ENCODE results near the gene YWHAE. TPM values are rescaled to one million over a fixed set of nuclear protein-coding genes. Genes with fewer than 3 reads are reported as not detected.

Gene YWHAE
- total and polyA plus RNA-seq, 2 experiments from 2014 or later = 339 to 566 TPM

DNA sequence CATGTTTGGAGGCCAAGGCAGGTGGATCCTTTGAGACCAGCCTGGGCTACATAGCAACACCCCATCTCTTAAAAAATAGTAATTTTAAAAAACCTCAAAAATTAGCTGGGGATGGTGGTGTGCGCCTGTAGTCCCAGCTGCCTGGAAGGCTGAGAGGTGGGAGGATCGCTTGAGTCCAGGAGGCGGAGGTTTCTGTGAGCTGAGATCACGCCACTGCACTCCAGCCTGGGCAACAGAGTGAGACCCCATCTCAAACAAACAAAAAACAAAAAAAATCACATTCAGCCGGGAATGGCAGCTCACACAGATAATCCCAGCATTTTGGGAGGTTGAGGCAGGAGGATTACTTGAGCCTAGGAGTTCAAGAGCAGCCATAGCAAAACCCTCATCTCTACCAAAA, 16.4 kb upstream of the YWHAE start:
- no peaks in the 10 kb centered on the region for H4K20me1 ChIP-seq (ENCODE audit: insufficient read depth, poor library complexity, severe bottlenecking)
- H3K4me2 ChIP-seq = no peak overlapping the region
- no peaks in the 10 kb centered on the region for H3K9me2 ChIP-seq (replicated peaks; ENCODE audit: insufficient read depth)
- no peak overlapping the region for H3K27ac ChIP-seq
- H3K36me3 ChIP-seq (replicated peaks; ENCODE audit: insufficient read depth, low read depth) = no peaks in the 10 kb centered on the region
- 97% methylated on average over 5 of the region's 5 CpGs for WGBS (ENCODE audit: low lambda C conversion rate, missing lambda C conversion rate)
- H3K27me3 ChIP-seq = no peaks in the 10 kb centered on the region
- H3K79me2 ChIP-seq = no peaks in the 10 kb centered on the region
- H3K9me3 ChIP-seq (ENCODE audit: low read depth) = no peaks in the 10 kb centered on the region
- DNase-seq (ENCODE audit: low spot score) = no peak
- no peak overlapping the region for H3K4me3 ChIP-seq
- no peaks in the 10 kb centered on the region for H3K4me1 ChIP-seq (ENCODE audit: insufficient read depth)
- no peak for TF ChIP-seq EZH2phosphoT487 (IDR thresholded peaks at IDR 0.05; ENCODE audit: low read depth, severe bottlenecking, unreplicated experiment)
- TF ChIP-seq EZH2 (IDR thresholded peaks at IDR 0.05; ENCODE audit: borderline replicate concordance) = no peak
- TF ChIP-seq, protein P1, sequence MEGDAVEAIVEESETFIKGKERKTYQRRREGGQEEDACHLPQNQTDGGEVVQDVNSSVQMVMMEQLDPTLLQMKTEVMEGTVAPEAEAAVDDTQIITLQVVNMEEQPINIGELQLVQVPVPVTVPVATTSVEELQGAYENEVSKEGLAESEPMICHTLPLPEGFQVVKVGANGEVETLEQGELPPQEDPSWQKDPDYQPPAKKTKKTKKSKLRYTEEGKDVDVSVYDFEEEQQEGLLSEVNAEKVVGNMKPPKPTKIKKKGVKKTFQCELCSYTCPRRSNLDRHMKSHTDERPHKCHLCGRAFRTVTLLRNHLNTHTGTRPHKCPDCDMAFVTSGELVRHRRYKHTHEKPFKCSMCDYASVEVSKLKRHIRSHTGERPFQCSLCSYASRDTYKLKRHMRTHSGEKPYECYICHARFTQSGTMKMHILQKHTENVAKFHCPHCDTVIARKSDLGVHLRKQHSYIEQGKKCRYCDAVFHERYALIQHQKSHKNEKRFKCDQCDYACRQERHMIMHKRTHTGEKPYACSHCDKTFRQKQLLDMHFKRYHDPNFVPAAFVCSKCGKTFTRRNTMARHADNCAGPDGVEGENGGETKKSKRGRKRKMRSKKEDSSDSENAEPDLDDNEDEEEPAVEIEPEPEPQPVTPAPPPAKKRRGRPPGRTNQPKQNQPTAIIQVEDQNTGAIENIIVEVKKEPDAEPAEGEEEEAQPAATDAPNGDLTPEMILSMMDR (IDR thresholded peaks at IDR 0.05; ENCODE audit: poor library complexity) = no peak
- no peak overlapping the region for H2AFZ ChIP-seq

DNA sequence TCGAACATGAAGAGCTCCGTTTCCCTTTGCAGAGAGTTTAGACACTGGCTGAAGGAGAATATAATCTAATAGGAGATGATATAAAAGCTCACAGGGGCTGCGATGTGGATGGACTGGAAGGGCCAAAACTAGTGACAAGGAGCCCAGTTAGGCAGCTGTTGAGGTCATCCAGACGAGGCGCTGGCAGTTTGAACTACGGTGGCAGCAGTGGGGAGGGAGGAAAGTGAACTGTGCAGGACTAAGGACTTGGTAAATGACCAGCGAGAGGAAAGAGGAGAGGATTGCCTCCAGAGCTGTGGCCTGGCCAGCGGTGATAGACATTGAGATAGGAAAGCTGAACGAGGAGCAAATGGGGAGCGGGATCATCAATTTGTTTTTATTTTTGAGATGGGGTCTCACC, 14.6 kb upstream of the YWHAE start:
- Histone ChIP-seq H3K9me2 (replicated peaks; ENCODE audit: insufficient read depth) (no peaks in the 10 kb centered on the region), H3K36me3 (replicated peaks; ENCODE audit: insufficient read depth, low read depth) (no peaks in the 10 kb centered on the region), H3K27me3 (no peaks in the 10 kb centered on the region), H3K4me3 (no peak overlapping the region), H3K79me2 (no peaks in the 10 kb centered on the region), H3K4me1 (ENCODE audit: insufficient read depth) (no peaks in the 10 kb centered on the region), H2AFZ (no peak overlapping the region), H3K4me2 (no peak overlapping the region), H3K9me3 (ENCODE audit: low read depth) (no peaks in the 10 kb centered on the region), H3K27ac (no peak overlapping the region), H4K20me1 (ENCODE audit: insufficient read depth, poor library complexity, severe bottlenecking) (no peaks in the 10 kb centered on the region)
- WGBS (ENCODE audit: low lambda C conversion rate, missing lambda C conversion rate) = 84% methylated on average over 10 of the region's 10 CpGs
- no peak for TF ChIP-seq EZH2 (IDR thresholded peaks at IDR 0.05; ENCODE audit: borderline replicate concordance)
- TF ChIP-seq, protein P1 (IDR thresholded peaks at IDR 0.05; ENCODE audit: poor library complexity) = no peak
- no peak for TF ChIP-seq EZH2phosphoT487 (IDR thresholded peaks at IDR 0.05; ENCODE audit: low read depth, severe bottlenecking, unreplicated experiment)
- DNase-seq (ENCODE audit: low spot score) = no peak

DNA sequence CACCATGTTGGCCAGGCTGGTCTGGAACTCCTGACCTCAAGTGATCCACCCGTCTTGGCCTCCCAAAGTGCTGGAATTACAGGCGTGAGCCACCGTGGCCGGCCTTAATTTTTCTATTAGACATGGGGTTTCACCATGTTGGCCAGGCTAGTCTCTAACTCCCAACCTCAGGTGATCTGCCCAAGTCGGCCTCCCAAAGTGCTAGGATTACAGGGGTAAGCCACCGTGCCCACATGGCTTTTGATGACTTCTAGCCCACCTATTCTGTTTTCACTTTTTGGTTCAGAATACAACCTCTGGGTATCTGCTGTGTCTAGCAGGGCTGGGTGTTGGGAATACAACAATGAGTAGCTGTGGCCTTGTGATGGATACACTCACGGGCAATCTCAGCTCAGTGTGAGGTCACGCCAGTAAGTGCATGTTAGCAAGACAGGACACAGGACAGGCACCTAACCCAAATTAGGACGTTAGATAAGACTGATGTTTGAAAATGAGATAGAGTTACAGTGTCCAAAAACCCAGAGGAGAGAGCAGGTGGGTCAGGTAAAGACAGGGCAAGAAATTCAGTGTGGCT, 14.1 kb upstream of the YWHAE start:
- Histone ChIP-seq H3K4me1 (ENCODE audit: insufficient read depth) (no peaks in the 10 kb centered on the region), H3K4me2 (no peak overlapping the region), H3K79me2 (no peaks in the 10 kb centered on the region), H3K9me2 (replicated peaks; ENCODE audit: insufficient read depth) (no peaks in the 10 kb centered on the region), H3K27ac (no peak overlapping the region), H2AFZ (no peak overlapping the region), H3K27me3 (no peaks in the 10 kb centered on the region), H4K20me1 (ENCODE audit: insufficient read depth, poor library complexity, severe bottlenecking) (no peaks in the 10 kb centered on the region), H3K9me3 (ENCODE audit: low read depth) (no peaks in the 10 kb centered on the region), H3K36me3 (replicated peaks; ENCODE audit: insufficient read depth, low read depth) (no peaks in the 10 kb centered on the region), H3K4me3 (no peak overlapping the region)
- WGBS (ENCODE audit: low lambda C conversion rate, missing lambda C conversion rate) = 89% methylated on average over 9 of the region's 9 CpGs
- no peak for DNase-seq (ENCODE audit: low spot score)
- TF ChIP-seq, protein P1 (IDR thresholded peaks at IDR 0.05; ENCODE audit: poor library complexity) = no peak
- TF ChIP-seq EZH2 (IDR thresholded peaks at IDR 0.05; ENCODE audit: borderline replicate concordance) = no peak
- TF ChIP-seq EZH2phosphoT487 (IDR thresholded peaks at IDR 0.05; ENCODE audit: low read depth, severe bottlenecking, unreplicated experiment) = no peak
